K562 (cell line): Measurements from ENCODE around the gene NDUFB1. TPM values are rescaled to one million over a fixed set of nuclear protein-coding genes. Genes with fewer than 3 reads are reported as not detected.
A peak's percentile ranks its signal among the peaks of the same experiment; 100 is the strongest.

Experiments used
- CEBPB ChIP-seq: fragments of 450-650 bp; IDR thresholded peaks from 2 replicates; pipeline ENCODE4 v1.6.1; 2016; ENCODE audit warnings: missing genetic modification characterization, missing compliant biosample characterization
- CHD4 ChIP-seq: fragments of 200-600 bp; sonication (generic); IDR thresholded peaks from 3 replicates; pipeline ENCODE4 v1.6.1; 2012; ENCODE audit warnings: low read depth, mild to moderate bottlenecking, mixed read lengths, low read length, inconsistent platforms; ENCODE audit not compliant: insufficient read depth, insufficient replicate concordance, poor library complexity, severe bottlenecking
- EHMT2 ChIP-seq: fragments of 450-650 bp; IDR thresholded peaks from 2 replicates; pipeline ENCODE4 v1.6.1; 2018; ENCODE audit warnings: antibody characterized with exemption
- HCFC1 ChIP-seq: IDR thresholded peaks from 2 replicates; pipeline ENCODE4 v1.6.1; 2012; ENCODE audit warnings: low read depth, low read length, improper control_type of control experiment
- HMGN3 ChIP-seq: IDR thresholded peaks from 2 replicates; pipeline ENCODE4 v1.6.1; 2011; ENCODE audit warnings: borderline replicate concordance, low read depth, mild to moderate bottlenecking, mixed read lengths, low read length; ENCODE audit not compliant: insufficient read length; ENCODE audit errors: extremely low read depth
- IRF1 ChIP-seq: sonication (generic); formaldehyde crosslinking; IDR thresholded peaks from 2 replicates; pipeline ENCODE4 v1.8.0; 2022; ENCODE audit warnings: missing genetic modification reagents, mild to moderate bottlenecking, borderline replicate concordance
- NCOA6 ChIP-seq: fragments of 450-650 bp; IDR thresholded peaks from 2 replicates; pipeline ENCODE4 v1.6.1; 2017; ENCODE audit warnings: mild to moderate bottlenecking
- NFXL1 ChIP-seq: fragments of 450-650 bp; formaldehyde crosslinking; IDR thresholded peaks from 2 replicates; pipeline ENCODE4 v1.4.0; 2021; ENCODE audit warnings: mild to moderate bottlenecking
- SLC30A9 ChIP-seq: fragments of 250-450 bp; sonication (Bioruptor Pico); IDR thresholded peaks from 2 replicates; pipeline ENCODE4 v1.8.0; 2022; ENCODE audit warnings: mild to moderate bottlenecking, moderate library complexity
- SRSF3 ChIP-seq: fragments of 200-400 bp; formaldehyde crosslinking; IDR thresholded peaks from 2 replicates; pipeline ENCODE4 v1.6.1; 2016; ENCODE audit warnings: mild to moderate bottlenecking, low read length, moderate library complexity; ENCODE audit not compliant: insufficient read depth
- YBX1 ChIP-seq: fragments of 450-650 bp; IDR thresholded peaks from 2 replicates; pipeline ENCODE4 v1.7.1; 2016; ENCODE audit warnings: mild to moderate bottlenecking
- ZBTB11 ChIP-seq, 3 experiments: fragments of 200-800 bp in 1 of 3; fragments of 250-450 bp in 1 of 3; fragments of 450-650 bp in 1 of 3; sonication (Bioruptor Pico) in 1 of 3; sonication (Bioruptor generic) in 1 of 3; formaldehyde crosslinking in 1 of 3; IDR thresholded peaks; 2 replicates each; pipeline versions ENCODE4 v1.6.1 to v1.8.0; 2016 to 2022; ENCODE audit warnings: mild to moderate bottlenecking in 2 of 3, missing genetic modification characterization in 2 of 3, missing compliant biosample characterization in 1 of 3, moderate library complexity in 1 of 3
- ZBTB33 ChIP-seq: sonication (generic); formaldehyde crosslinking; IDR thresholded peaks from 2 replicates; pipeline ENCODE4 v1.8.1; 2023; ENCODE audit warnings: mild to moderate bottlenecking, missing genetic modification reagents
- ZBTB49 ChIP-seq: sonication (generic); formaldehyde crosslinking; IDR thresholded peaks from 2 replicates; pipeline ENCODE4 v1.8.0; 2022; ENCODE audit warnings: missing genetic modification reagents, mild to moderate bottlenecking, borderline replicate concordance
- ZNF24 ChIP-seq: fragments of 450-650 bp; IDR thresholded peaks from 2 replicates; pipeline ENCODE4 v1.6.1; 2016
- ZNF324 ChIP-seq: fragments of 250-450 bp; sonication (Bioruptor Pico); IDR thresholded peaks from 2 replicates; pipeline ENCODE4 v1.4.0; 2020; ENCODE audit warnings: mild to moderate bottlenecking
- ZNF57 ChIP-seq: fragments of 450-650 bp; formaldehyde crosslinking; IDR thresholded peaks from 2 replicates; pipeline ENCODE4 v1.4.0; 2020; ENCODE audit warnings: mild to moderate bottlenecking, moderate library complexity
- polyA plus RNA-seq, 8 experiments: library from polyadenylated mRNA; depleted of rRNA in 4 of 8; stranded (reverse) in 5 of 8; unstranded in 3 of 8; fragments of >200 nt; fragmentation: Nextera tagmentation in 2 of 8; fragmentation: Illumina TruSeq in 1 of 8; extraction: Ambion mirVana in 2 of 8; extraction: Trizol in 1 of 8; gene quantifications; 2 replicates each; pipeline versions ENCODE4 v1.2.1 to v1.2.3, GENCODE V29; 2011 to 2014; ENCODE audit warnings: inconsistent platforms in 1 of 8, missing spikeins in 1 of 8
- total RNA-seq, 7 experiments: library from RNA; depleted of rRNA in 6 of 7; stranded (reverse); fragments of >200 nt in 6 of 7; fragmentation: Illumina TruSeq in 2 of 7; extraction: Trizol in 2 of 7; gene quantifications; 2 replicates each; pipeline versions ENCODE4 v1.2.1 to v1.2.3, GENCODE V29; 2011 to 2021; ENCODE audit warnings: low replicate concordance in 1 of 7

Gene NDUFB1
- total and polyA plus RNA-seq, 9 of the 15 experiments (the other 6 are each of a cell fraction or from before 2014, with no cell fraction given) = 102 to 767 (median 325) TPM

- TF ChIP-seq ZBTB11 (CRISPR knock-in tag; IDR thresholded peaks at IDR 0.05) (peak in 1 of 3 experiments; percentile 46; a peak in 1 of 6 replicates), CEBPB (no peak), ZNF57 (CRISPR knock-in tag) (no peak), ZNF24 (no peak), NCOA6 (peak; percentile 42; the same call in 1 of the 2 replicates), NFXL1 (no peak), ZBTB33 (CRISPR knock-in tag) (no peak), SRSF3 (no peak), SLC30A9 (CRISPR knock-in tag) (no peak), ZNF324 (CRISPR knock-in tag) (no peak), YBX1 (no peak), HCFC1 (peak; percentile 18; the same call in 1 of the 2 replicates), HMGN3 (peak; percentile 59), EHMT2 (no peak), ZBTB49 (no peak), CHD4 (no peak), IRF1 (no peak)
Measured at GRCh38 chr14:92121670-92122350, at the start of gene NDUFB1, which contains the start of gene CPSF2 (continued).
